ENCODE data around the gene FAM3A.

GRCh38 chrX:154509455-154509854 lies 6.6 kb downstream of the FAM3A start:
- TF ChIP-seq, protein P1, sequence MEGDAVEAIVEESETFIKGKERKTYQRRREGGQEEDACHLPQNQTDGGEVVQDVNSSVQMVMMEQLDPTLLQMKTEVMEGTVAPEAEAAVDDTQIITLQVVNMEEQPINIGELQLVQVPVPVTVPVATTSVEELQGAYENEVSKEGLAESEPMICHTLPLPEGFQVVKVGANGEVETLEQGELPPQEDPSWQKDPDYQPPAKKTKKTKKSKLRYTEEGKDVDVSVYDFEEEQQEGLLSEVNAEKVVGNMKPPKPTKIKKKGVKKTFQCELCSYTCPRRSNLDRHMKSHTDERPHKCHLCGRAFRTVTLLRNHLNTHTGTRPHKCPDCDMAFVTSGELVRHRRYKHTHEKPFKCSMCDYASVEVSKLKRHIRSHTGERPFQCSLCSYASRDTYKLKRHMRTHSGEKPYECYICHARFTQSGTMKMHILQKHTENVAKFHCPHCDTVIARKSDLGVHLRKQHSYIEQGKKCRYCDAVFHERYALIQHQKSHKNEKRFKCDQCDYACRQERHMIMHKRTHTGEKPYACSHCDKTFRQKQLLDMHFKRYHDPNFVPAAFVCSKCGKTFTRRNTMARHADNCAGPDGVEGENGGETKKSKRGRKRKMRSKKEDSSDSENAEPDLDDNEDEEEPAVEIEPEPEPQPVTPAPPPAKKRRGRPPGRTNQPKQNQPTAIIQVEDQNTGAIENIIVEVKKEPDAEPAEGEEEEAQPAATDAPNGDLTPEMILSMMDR (IDR thresholded peaks at IDR 0.05), result no peak
- TF ChIP-seq, protein P2, sequence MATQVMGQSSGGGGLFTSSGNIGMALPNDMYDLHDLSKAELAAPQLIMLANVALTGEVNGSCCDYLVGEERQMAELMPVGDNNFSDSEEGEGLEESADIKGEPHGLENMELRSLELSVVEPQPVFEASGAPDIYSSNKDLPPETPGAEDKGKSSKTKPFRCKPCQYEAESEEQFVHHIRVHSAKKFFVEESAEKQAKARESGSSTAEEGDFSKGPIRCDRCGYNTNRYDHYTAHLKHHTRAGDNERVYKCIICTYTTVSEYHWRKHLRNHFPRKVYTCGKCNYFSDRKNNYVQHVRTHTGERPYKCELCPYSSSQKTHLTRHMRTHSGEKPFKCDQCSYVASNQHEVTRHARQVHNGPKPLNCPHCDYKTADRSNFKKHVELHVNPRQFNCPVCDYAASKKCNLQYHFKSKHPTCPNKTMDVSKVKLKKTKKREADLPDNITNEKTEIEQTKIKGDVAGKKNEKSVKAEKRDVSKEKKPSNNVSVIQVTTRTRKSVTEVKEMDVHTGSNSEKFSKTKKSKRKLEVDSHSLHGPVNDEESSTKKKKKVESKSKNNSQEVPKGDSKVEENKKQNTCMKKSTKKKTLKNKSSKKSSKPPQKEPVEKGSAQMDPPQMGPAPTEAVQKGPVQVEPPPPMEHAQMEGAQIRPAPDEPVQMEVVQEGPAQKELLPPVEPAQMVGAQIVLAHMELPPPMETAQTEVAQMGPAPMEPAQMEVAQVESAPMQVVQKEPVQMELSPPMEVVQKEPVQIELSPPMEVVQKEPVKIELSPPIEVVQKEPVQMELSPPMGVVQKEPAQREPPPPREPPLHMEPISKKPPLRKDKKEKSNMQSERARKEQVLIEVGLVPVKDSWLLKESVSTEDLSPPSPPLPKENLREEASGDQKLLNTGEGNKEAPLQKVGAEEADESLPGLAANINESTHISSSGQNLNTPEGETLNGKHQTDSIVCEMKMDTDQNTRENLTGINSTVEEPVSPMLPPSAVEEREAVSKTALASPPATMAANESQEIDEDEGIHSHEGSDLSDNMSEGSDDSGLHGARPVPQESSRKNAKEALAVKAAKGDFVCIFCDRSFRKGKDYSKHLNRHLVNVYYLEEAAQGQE (IDR thresholded peaks at IDR 0.05; ENCODE audit: insufficient read depth in 1 of 2, low read depth in 2 of 2, low read length in 1 of 2), result no peak
